GM18909 (cell line): ENCODE data around the gene FGA.
A peak's percentile ranks its signal among the peaks of the same experiment; 100 is the strongest.

Experiments used
- ATAC-seq: cut with Tn5 transposase; IDR thresholded peaks from one replicate; pipeline ENCODE4 v1.9.1; 2021; ENCODE audit warnings: mild to moderate bottlenecking; ENCODE audit not compliant: unreplicated experiment, poor library complexity

FGA gene

DNA sequence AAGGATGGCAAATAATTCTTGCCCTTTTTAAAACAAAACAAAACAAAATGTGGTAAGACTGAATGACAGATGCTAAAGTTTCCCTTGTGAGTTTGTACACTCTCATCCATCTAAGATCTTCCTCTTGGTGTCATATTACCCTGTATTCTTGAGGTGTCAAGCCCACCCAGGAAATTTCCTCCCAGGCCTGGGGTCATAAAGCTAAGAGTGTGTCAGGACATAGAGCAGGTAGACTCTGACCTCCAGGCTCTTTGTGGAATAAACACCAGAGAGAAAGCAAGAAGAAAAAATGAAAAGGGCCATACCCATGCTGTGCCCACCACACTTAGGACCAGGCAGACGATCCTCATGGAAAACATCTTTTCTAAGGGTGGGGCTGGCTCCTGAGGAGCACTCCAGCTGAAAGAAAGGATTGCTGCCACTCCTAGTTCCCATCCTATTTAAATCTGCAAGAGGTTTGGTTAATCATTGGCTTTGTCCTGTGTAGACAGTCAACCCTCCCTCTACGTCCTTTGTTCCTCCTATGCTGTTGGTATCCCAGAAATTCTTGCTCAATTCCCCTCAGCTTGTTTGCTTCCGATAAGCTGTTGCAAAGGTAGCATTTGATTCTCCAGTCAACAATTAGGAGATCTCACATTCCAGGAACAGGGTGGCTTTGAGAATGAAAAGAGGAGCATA, at the start of gene FGA:
Gene FGA, minus strand, starts transcription at position 414 of the 678 bp plus-strand sequence. Its CDS starts 55 bp downstream, at position 359.
- ATAC-seq = no peak

GRCh38 chr4:154634058-154634457, 43.5 kb upstream of the FGA start:
- peak; percentile 57 for ATAC-seq

GRCh38 chr4:154631828-154632227, 41.3 kb upstream of the FGA start:
- no peak for ATAC-seq

GRCh38 chr4:154630324-154630723, 39.8 kb upstream of the FGA start:
- no peak for ATAC-seq

DNA sequence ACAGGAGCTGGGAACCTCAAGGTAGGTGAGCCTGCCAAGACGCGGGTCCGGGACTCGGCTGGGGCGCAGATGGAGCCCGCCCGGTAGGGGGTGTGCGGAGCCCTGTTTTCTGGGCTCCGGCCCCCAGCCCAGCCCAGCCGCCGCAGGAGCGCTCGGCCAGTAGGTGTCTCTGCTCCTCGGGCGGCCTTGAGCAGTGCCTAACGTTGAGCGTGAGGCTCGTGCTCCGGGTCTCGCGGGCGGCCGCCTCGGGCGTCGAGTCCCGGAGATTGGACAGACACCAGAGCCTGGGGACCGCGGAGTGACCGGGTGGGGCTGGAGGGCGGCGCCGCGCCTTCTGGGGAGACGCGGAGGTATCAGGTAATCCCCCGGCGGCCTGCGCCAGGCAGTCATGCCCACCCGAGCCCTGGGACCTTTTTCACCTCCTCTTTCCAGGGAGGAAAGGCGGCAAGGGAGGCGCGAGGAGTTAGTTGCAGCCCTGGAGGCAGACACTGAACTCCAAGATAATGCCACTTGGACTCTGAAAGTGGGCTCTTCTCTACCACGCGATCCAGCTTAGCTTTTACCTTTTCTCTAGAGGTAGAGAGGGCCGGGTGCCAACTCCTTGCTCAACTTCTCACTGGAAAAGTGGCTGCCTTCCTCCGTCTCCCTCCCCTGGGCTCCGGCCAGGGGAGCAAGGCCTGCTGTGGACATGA, 36.4 kb upstream of the FGA start:
- ATAC-seq = peak; percentile 98

DNA sequence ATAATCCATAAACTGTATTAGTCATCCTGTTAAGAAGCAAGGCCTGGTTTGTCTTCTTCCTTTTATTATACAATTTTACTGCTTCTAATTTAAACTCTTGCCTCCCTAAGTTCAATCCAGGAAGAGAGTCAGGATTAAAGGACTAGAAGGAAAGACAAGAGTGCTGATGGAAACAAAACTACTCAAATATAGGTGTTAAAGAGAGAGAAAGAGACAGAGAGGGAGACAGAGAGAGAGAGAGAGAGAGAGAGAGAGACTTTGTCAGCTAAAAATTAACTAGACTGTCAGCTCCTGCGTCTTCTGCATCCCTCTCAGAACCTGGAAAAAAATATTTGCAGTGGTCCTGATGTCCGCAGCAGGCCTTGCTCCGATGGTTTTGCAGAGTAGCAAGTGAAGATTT, 35.4 kb upstream of the FGA start:
- no peak for ATAC-seq

GRCh38 chr4:154623995-154624394, 33.5 kb upstream of the FGA start:
- ATAC-seq = no peak

DNA sequence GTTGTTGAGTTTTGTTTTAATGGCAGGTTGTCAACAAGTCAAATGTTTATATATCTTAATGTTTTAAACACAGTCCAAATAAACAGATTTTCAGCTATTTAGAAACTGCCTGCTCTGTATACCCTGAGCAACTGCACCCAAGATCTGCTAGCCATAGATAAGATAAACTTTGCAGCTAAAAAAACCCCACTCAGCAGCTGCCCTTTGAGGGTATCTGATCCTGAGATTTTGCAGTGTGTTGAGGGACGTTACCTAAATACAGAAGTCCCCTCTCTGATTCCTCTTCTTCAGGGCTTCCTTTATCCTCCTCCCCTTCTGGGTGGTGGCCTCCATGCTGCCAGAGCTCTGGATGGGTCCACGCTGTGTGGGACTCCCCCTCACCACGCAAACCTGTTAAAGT, 32.9 kb upstream of the FGA start:
- ATAC-seq = no peak

- ATAC-seq = peak; percentile 39
Measured at GRCh38 chr4:154622598-154622997, 32.1 kb upstream of the FGA start.

- no peak for ATAC-seq
Measured at GRCh38 chr4:154620111-154620510, 29.6 kb upstream of the FGA start.

DNA sequence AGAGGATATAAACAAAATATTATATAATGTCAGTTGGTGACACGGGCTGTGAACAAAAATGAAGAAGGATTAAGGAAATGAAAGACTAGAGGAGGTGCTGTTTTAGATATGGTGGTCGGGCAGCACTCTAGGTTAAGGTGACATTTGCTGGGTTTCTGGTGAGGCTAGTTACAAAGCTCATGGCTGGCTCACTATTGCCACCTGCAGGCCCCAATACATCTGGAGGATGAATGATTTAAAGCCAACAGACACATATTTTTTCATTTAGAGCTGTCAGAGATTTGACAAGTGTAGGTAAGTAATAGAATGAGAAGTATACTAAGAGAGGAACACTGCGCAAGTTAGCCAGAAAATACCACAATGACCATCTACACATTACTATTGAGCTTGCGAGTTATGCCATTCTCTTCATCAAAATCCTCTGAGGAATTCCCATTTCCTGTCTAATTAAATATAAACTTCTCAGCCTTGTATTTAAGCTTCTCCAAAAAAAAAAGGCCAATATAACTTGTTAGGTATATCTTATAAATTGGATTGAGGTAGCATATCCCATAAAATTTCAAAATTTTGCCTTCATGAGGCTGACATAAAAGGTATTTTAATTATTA, 28.3 kb upstream of the FGA start:
- peak; percentile 73 for ATAC-seq

- ATAC-seq = no peak
Measured at GRCh38 chr4:154617820-154618317, 27.3 kb upstream of the FGA start.

DNA sequence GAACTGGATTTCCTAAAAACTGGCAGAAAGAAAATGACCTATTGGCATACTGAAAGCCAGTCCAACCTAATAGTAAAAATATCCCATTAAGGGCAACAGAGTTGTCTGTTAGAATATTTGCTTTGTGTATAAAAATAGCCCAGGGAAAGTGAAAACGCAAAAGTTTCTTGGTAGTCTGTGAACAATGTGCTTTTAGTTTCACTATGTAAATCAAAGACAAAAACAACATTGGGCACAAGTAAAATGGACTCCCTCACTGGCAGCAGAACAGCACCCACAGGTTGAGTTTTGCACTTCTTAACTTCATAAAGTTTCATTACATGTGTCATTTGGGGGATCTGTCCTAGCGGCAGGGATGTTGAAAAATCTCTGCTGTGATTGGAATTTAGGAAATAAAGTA, 26.2 kb upstream of the FGA start:
- ATAC-seq = peak; percentile 96

DNA sequence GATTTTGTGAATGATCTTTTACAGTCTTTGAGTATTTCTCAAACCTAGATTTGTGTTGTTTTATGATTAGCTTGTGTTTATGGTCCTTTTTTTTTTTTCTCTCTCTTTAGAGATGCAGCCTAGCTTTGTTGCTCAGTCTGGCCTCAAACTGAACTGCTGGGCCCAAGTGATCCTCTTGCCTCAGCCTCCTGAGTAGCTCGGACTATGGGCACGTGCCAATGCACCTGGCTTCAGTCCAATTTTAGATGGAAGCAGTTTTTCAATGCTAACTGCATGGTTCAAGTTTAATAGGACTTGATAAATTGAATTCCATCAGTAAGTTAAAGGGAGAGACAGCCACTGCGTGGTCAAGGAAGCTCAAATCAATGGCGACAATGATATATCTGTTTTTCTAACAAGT, 25.7 kb upstream of the FGA start:
- no peak for ATAC-seq

GRCh38 chr4:154615211-154615610, 24.7 kb upstream of the FGA start:
- ATAC-seq = no peak

- ATAC-seq = no peak
Measured at GRCh38 chr4:154614306-154614705, 23.8 kb upstream of the FGA start.

DNA sequence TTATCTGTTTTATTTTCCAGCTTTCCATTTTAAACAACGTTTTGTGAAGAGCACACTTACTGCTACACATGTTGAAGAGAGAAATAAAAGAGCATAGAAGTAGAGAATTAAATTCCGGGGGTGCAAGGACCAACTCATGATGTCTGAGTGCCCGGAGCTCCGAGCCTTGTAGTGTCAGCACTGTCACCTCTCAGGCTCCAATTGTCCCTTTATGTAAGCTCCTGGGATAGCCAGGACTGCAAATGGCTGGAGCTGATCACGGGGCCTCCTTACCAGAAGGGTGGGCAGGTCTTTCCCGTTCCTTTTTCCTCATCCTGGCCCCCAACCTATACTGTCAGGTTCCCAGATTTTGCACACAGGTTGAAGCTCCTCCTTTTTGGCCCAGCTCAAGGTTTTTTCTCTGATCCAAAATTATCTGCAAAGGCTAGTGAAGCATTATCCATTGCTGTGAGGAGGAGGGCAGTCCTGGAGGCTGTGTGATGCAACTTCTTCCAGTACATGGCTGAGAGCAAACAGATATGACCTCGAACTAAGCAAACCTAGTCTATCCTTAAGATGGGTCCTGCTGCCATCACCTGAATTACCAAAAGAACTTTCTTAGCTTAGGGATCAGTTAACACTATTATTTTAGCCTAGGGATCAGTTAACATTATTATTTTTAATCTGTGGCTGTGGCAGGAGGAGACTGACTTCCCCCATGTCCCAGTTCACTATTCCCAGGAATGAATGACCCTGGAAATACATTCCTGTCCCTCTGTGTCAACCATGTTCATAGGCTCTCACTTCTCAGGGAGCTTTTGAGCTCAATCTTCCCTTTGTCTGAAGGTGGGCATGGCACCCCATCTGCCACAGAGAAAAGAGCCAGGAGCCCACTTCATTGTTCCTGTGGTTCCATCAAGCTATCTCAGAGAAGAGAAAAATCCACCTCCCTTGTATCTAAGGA, 22.2 kb upstream of the FGA start, which contains the start of gene FGG:
Gene FGG, minus strand, starts transcription at position 185 of the 943 bp plus-strand sequence. Its CDS starts 47 bp downstream, at position 138.
- ATAC-seq = no peak

GRCh38 chr4:154611833-154612232, 21.3 kb upstream of the FGA start:
- no peak for ATAC-seq

DNA sequence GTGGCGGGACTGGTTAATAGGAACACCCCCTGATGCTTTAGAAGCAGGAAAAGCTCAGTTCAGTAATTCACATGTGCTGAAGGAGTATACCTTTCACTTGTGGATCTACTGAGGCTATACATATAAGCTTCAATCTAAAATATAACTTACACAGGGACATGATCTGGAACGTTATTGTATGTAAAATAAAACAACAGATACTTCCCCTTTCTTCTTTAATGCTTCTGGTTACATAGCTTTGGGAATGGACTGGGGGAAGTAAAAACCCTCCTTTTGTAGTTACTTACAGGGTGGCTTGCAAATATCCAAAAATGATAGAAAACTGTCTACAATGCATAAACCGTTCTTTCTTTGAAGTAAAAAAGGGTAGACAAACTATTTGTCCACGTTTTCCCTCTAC, 20.0 kb upstream of the FGA start:
- no peak for ATAC-seq

DNA sequence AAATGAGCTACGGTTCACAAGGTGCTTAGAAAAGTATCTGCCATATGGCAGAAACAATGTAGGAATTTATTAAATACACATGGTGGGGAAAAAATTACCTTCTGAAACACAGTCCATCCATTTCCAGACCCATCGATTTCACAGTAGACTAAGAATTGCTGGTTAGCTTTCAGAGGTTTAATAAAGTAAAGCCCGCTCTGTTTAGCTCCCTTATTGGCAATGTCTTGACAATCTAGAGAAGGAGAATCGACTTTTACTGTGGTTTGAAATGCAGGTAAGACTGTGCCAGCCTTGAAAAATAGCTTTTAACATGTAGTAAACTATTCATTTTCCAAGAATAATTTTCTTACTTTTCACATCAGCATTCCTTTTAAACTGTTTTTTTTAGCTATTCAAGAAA, 19.0 kb upstream of the FGA start:
- ATAC-seq = no peak
